HG03196 (cell line): ENCODE data around the gene PTPRE.

Experiments
- ATAC-seq: cut with Tn5 transposase; IDR thresholded peaks from one replicate; pipeline ENCODE4 v1.9.1; 2021; ENCODE audit not compliant: unreplicated experiment

Gene PTPRE

GRCh38 chr10:128022261-128023196, 115.6 kb downstream of the PTPRE start:
- no peak for ATAC-seq

- no peak for ATAC-seq
These were observed 117.5 kb downstream of the PTPRE start for GRCh38 chr10:128024426-128024825.

- ATAC-seq, result no peak
These were observed 118.5 kb downstream of the PTPRE start for GRCh38 chr10:128025437-128025836.

- no peak for ATAC-seq
These were observed 119.0 kb downstream of the PTPRE start for GRCh38 chr10:128025951-128026350.

- ATAC-seq, result no peak
These were observed 119.9 kb downstream of the PTPRE start for GRCh38 chr10:128026615-128027300.

GRCh38 chr10:128027306-128027705, 120.4 kb downstream of the PTPRE start:
- no peak for ATAC-seq

GRCh38 chr10:128027822-128028507, 121.1 kb downstream of the PTPRE start:
- no peak for ATAC-seq

- ATAC-seq, result no peak
These were observed 121.8 kb downstream of the PTPRE start for GRCh38 chr10:128028508-128029289.

- ATAC-seq, result no peak
These were observed 122.4 kb downstream of the PTPRE start for GRCh38 chr10:128029290-128029651.

GRCh38 chr10:128029731-128030369, 122.9 kb downstream of the PTPRE start:
- ATAC-seq, result no peak

GRCh38 chr10:128030498-128031072, 123.7 kb downstream of the PTPRE start:
- ATAC-seq, result no peak

GRCh38 chr10:128031216-128031615, 124.3 kb downstream of the PTPRE start:
- ATAC-seq, result no peak

- ATAC-seq, result no peak
These were observed 125.6 kb downstream of the PTPRE start for GRCh38 chr10:128032466-128032865.

GRCh38 chr10:128035557-128035973, 128.7 kb downstream of the PTPRE start:
- ATAC-seq, result no peak

GRCh38 chr10:128036011-128036615, 129.2 kb downstream of the PTPRE start:
- ATAC-seq, result no peak

- ATAC-seq, result no peak
These were observed 130.0 kb downstream of the PTPRE start for GRCh38 chr10:128036746-128037543.

GRCh38 chr10:128040096-128040495, 133.2 kb downstream of the PTPRE start:
- no peak for ATAC-seq

GRCh38 chr10:128040681-128041080, 133.8 kb downstream of the PTPRE start:
- no peak for ATAC-seq

GRCh38 chr10:128042131-128042610, 135.3 kb downstream of the PTPRE start:
- no peak for ATAC-seq
